Sigmoid colon (tissue), 7 donors: ENCODE results near the gene ARHGAP28. TPM values are rescaled to one million over a fixed set of nuclear protein-coding genes. Genes with fewer than 3 reads are reported as not detected.

ENCODE experiments used
- DNase-seq: peaks from one replicate; pipeline ENCODE4 v3.0.0-alpha.2; 2019
- H3K27ac ChIP-seq, 4 donors: fragments of 200-600 bp; sonication (generic); one replicate each; pipeline ENCODE4 v1.5.1; 2016 to 2019; ENCODE audit warnings: mild to moderate bottlenecking in 1 of 4
- H3K27me3 ChIP-seq, 3 donors: fragments of 200-600 bp; sonication (generic); one replicate each; pipeline ENCODE4 v1.5.1; 2019; ENCODE audit warnings: mild to moderate bottlenecking in 1 of 3
- H3K36me3 ChIP-seq, 4 donors: fragments of 200-600 bp; sonication (generic); one replicate each; pipeline ENCODE4 v1.5.1; 2016 to 2019
- H3K4me1 ChIP-seq, 4 donors: fragments of 200-600 bp; sonication (generic); one replicate each; pipeline ENCODE4 v1.5.1; 2017 to 2019
- H3K4me3 ChIP-seq, 4 donors: fragments of 200-600 bp; sonication (generic); one replicate each; pipeline ENCODE4 v1.5.1; 2017 to 2019; ENCODE audit warnings: mild to moderate bottlenecking in 2 of 4, moderate library complexity in 1 of 4
- H3K9me3 ChIP-seq, 4 donors: fragments of 200-600 bp in 3 of 4; sonication (generic) in 3 of 4; one replicate each; pipeline versions ENCODE4 v1.5.1 to v1.6.1; 2013 to 2019
- EP300 ChIP-seq, 4 donors: sonication (generic); formaldehyde crosslinking; IDR thresholded peaks; one replicate each; pipeline ENCODE4 v1.6.1; 2017; ENCODE audit warnings: antibody characterized with exemption in 4 of 4
- POLR2A ChIP-seq, 2 donors: fragments of 450-650 bp; IDR thresholded peaks; one replicate each; pipeline ENCODE4 v1.6.1; 2016; ENCODE audit warnings: antibody characterized with exemption in 2 of 2, mild to moderate bottlenecking in 2 of 2, moderate library complexity in 2 of 2
- POLR2AphosphoS5 ChIP-seq, 4 donors: sonication (generic); formaldehyde crosslinking; IDR thresholded peaks; one replicate each; pipeline ENCODE4 v1.6.1; 2017; ENCODE audit warnings: antibody characterized with exemption in 4 of 4
- WGBS, 2 donors: extraction: QIAGEN DNeasy Blood & Tissue Kit; methylation state at CpG; one replicate each; pipeline ENCODE4 v1.1.7; 2013; 5-methylcytosine and 5-hydroxymethylcytosine counted together
- intact Hi-C: fragments of 100-400 bp; cut with DNase I; formaldehyde crosslinking; loops from one replicate; pipeline ENCODE4 v1.15.1; 2023
- polyA plus RNA-seq, 3 donors: library from polyadenylated mRNA; stranded (reverse); fragments of 200-250 nt; gene quantifications; one replicate each; pipeline ENCODE4 v1.2.3, GENCODE V29; 2013
- total RNA-seq, 4 donors: library from RNA; depleted of rRNA; stranded (reverse); fragments of >200 nt; gene quantifications; one replicate each; pipeline ENCODE4 v1.1.0, GENCODE V29; 2016
- TF ChIP-seq, protein P1 (sequence below), 4 experiments: fragments of 450-650 bp in 3 of 4; fragments of 200-600 bp in 1 of 4; IDR thresholded peaks; one replicate each; pipeline ENCODE4 v1.5.1; 2016 to 2019; ENCODE audit warnings: antibody characterized with exemption in 4 of 4, mild to moderate bottlenecking in 3 of 4, moderate library complexity in 2 of 4
- donor health status: healthy with polysubstance abuse.
- donor health status: Bipolar disorder and iron deficiency.
- donor health status: healthy.

The ARHGAP28 gene
- total and polyA plus RNA-seq, 7 donors: 0.23 to 13.2 (median 4.3) TPM

DNA sequence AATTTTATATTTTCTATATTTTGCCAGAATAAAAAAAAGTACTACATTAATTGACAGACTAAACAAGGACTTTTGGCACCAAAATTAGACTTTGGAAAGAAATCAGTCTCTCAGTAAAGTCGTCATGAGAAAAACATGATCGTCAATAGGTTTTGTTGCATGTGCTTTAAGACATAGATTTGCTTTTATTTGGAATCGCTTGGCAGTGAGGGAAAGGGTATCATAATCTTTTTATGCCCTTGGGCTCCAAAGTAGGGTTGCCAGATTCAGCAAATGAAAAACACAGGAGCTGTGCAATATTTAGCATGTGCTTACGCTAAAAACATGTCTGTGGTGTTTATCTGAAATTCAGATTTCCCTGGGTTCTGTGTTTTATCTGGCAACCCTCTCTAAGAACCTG lies 210.5 kb downstream of the ARHGAP28 start:
- no peaks in the 10 kb centered on the region for H3K36me3 ChIP-seq
- no peak overlapping the region for H3K4me3 ChIP-seq
- 96 to 98% methylated on average over 4 of the region's 4 CpGs for WGBS, 2 donors
- DNase-seq: no peak
- intact Hi-C loops: no loop called here
- no peaks in the 10 kb centered on the region for H3K4me1 ChIP-seq
- no peaks in the 10 kb centered on the region for H3K27me3 ChIP-seq
- no peak overlapping the region for H3K27ac ChIP-seq
- no peaks in the 10 kb centered on the region for H3K9me3 ChIP-seq
- TF ChIP-seq POLR2A (IDR thresholded peaks at IDR 0.05) (no peak), EP300 (IDR thresholded peaks at IDR 0.05) (no peak), POLR2AphosphoS5 (IDR thresholded peaks at IDR 0.05) (no peak)
- TF ChIP-seq, protein P1, sequence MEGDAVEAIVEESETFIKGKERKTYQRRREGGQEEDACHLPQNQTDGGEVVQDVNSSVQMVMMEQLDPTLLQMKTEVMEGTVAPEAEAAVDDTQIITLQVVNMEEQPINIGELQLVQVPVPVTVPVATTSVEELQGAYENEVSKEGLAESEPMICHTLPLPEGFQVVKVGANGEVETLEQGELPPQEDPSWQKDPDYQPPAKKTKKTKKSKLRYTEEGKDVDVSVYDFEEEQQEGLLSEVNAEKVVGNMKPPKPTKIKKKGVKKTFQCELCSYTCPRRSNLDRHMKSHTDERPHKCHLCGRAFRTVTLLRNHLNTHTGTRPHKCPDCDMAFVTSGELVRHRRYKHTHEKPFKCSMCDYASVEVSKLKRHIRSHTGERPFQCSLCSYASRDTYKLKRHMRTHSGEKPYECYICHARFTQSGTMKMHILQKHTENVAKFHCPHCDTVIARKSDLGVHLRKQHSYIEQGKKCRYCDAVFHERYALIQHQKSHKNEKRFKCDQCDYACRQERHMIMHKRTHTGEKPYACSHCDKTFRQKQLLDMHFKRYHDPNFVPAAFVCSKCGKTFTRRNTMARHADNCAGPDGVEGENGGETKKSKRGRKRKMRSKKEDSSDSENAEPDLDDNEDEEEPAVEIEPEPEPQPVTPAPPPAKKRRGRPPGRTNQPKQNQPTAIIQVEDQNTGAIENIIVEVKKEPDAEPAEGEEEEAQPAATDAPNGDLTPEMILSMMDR (IDR thresholded peaks at IDR 0.05): no peak

DNA sequence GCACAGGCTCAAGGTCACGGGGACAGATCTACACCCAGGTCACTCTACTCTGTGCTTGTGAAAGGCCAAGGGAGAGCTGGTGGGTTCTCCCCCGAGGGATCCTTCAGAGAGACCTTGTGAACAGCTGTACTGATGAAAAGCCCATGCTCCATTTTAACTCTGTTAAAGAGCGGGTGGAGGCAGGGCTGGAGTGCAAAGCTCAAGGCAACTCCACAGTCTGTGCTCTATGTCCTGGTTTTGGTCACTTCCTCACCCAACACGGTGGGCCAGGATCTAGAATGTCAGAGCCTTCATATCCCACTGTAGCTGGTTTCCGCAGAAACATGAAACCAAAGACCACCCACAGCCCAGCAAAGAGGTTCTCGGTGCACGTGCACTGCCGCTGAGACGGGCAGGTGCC lies 210.9 kb downstream of the ARHGAP28 start:
- Histone ChIP-seq H3K4me1 (no peaks in the 10 kb centered on the region), H3K27ac (no peak overlapping the region), H3K4me3 (no peak overlapping the region), H3K9me3 (no peaks in the 10 kb centered on the region), H3K36me3 (no peaks in the 10 kb centered on the region), H3K27me3 (no peaks in the 10 kb centered on the region)
- no peak for DNase-seq
- TF ChIP-seq POLR2A (IDR thresholded peaks at IDR 0.05): no peak
- TF ChIP-seq, protein P1 (IDR thresholded peaks at IDR 0.05): no peak
- WGBS, 2 donors: 90 to 94% methylated on average over 9 of the region's 9 CpGs
- intact Hi-C loops: no loop called here

DNA sequence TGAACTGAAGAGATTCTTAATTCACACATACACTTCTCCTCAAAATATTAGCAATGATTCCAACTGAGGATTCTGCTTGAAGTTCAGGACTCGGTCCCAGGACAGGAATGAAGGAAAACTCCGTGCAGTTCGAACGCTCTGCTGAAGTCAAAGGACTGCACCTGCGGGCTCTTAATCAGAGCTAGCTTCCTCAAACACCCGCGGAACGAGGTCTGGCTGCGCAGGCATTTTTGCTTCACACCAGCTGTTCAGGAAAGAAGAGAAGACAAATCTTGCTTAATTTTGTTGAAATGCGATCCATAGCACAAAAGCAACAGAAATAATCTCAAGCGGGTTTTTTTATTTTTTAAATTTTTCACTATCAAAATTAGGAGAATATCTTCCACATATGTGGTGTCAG lies 212.5 kb downstream of the ARHGAP28 start:
- H3K27ac ChIP-seq: no peak overlapping the region
- no peaks in the 10 kb centered on the region for H3K27me3 ChIP-seq
- no peak overlapping the region for H3K4me3 ChIP-seq
- 57 to 87% methylated on average over 11 of the region's 11 CpGs for WGBS, 2 donors
- intact Hi-C loops: no loop called here
- no peaks in the 10 kb centered on the region for H3K36me3 ChIP-seq
- no peaks in the 10 kb centered on the region for H3K4me1 ChIP-seq
- TF ChIP-seq POLR2A (IDR thresholded peaks at IDR 0.05): no peak
- TF ChIP-seq, protein P1 (IDR thresholded peaks at IDR 0.05): no peak
- TF ChIP-seq POLR2AphosphoS5 (IDR thresholded peaks at IDR 0.05): no peak
- no peak for TF ChIP-seq EP300 (IDR thresholded peaks at IDR 0.05)
- H3K9me3 ChIP-seq: no peaks in the 10 kb centered on the region
- no peak for DNase-seq

DNA sequence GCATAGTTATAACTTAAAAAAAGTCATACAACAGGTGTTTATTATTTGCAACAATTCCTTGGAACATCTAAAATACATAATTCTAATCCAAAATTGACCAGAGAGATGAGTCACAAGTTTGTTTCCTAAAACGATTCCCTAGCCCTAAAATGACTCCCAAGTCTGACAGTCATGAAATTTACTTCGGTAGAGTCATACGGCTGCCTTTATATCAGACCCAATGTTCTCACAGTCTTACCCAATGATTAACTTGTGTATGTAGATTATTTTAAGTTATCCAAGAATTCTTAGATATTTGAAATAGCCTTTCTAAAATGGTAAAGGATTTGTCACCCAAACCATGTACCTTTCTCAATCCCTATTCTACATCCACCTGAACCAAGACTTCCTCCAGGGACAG lies 213.2 kb downstream of the ARHGAP28 start:
- no peaks in the 10 kb centered on the region for H3K27me3 ChIP-seq
- intact Hi-C loops: no loop called here
- no peaks in the 10 kb centered on the region for H3K36me3 ChIP-seq
- DNase-seq: no peak
- H3K9me3 ChIP-seq: no peaks in the 10 kb centered on the region
- no peak for TF ChIP-seq POLR2A (IDR thresholded peaks at IDR 0.05)
- TF ChIP-seq, protein P1 (IDR thresholded peaks at IDR 0.05): no peak
- TF ChIP-seq EP300 (IDR thresholded peaks at IDR 0.05): no peak
- no peak for TF ChIP-seq POLR2AphosphoS5 (IDR thresholded peaks at IDR 0.05)
- H3K4me1 ChIP-seq: no peaks in the 10 kb centered on the region
- 92 to 93% methylated on average over 3 of the region's 3 CpGs for WGBS, 2 donors
- no peak overlapping the region for H3K4me3 ChIP-seq
- H3K27ac ChIP-seq: no peak overlapping the region

DNA sequence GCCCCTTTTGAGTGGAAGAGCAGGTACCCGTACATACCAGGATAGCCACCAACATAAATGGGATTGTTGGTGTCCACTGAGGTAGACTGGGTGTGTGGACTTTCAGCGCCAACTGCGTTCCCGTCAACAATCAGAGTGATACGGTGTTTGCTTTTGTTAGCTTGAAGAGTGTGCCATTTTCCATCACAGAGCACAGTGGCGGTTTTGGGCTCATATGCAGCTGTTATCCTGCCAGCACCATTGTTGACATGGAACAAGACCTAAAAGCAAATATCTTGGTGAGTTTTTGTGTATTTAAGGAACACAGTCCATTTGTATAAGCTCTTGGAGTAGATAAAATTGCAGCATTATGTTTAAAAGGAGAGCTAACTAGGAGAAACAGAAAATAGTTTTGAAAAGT lies 213.6 kb downstream of the ARHGAP28 start:
- Histone ChIP-seq H3K27me3 (no peaks in the 10 kb centered on the region), H3K4me3 (no peak overlapping the region), H3K9me3 (no peaks in the 10 kb centered on the region), H3K4me1 (no peaks in the 10 kb centered on the region), H3K27ac (no peak overlapping the region), H3K36me3 (no peaks in the 10 kb centered on the region)
- no peak for DNase-seq
- intact Hi-C loops: no loop called here
- WGBS, 2 donors: 73 to 93% methylated on average over 6 of the region's 6 CpGs
- no peak for TF ChIP-seq POLR2AphosphoS5 (IDR thresholded peaks at IDR 0.05)
- TF ChIP-seq, protein P1 (IDR thresholded peaks at IDR 0.05): no peak
- TF ChIP-seq EP300 (IDR thresholded peaks at IDR 0.05): no peak
- TF ChIP-seq POLR2A (IDR thresholded peaks at IDR 0.05): no peak
